Esophagus muscularis mucosa (tissue), 3 donors: ENCODE results near the gene DNAH6.
"Not testable (repeated sequence)": the region's sequence is repeated elsewhere in the genome, so short reads cannot be mapped to it uniquely, and the experiment has no call there.

ENCODE experiments used
- POLR2A ChIP-seq: fragments of 450-650 bp; IDR thresholded peaks from one replicate; pipeline ENCODE4 v1.6.1; 2017; ENCODE audit warnings: antibody characterized with exemption, moderate library complexity, mild to moderate bottlenecking, low read depth
- POLR2AphosphoS5 ChIP-seq, 2 donors: sonication (generic); formaldehyde crosslinking; IDR thresholded peaks; one replicate each; pipeline ENCODE4 v1.6.1; 2017; ENCODE audit warnings: antibody characterized with exemption in 2 of 2
- TF ChIP-seq, protein P1 (sequence below), 3 experiments: fragments of 200-600 bp in 2 of 3; fragments of 450-650 bp in 1 of 3; sonication (generic) in 2 of 3; IDR thresholded peaks; one replicate each; pipeline ENCODE4 v1.5.1; 2017 to 2019; ENCODE audit warnings: antibody characterized with exemption in 3 of 3, mild to moderate bottlenecking in 2 of 3, moderate library complexity in 1 of 3

DNA sequence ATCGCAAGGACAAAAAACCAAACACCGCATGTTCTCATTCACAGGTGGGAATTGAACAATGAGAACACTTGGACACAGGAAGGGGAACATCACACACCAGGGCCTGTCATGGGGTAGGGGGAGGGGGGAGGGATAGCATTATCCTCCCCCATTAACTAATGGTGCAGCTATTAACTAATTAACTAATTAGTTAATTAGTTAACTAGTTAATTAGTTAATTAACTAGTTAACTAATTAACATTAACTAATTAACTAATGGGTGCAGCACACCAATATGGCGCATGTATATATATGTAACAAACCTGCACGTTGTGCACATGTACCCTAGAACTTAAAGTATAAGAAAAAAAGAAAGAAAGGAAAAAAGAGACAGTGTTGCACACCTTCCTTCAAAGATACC lies 352.0 kb downstream of the DNAH6 start:
- not testable (repeated sequence) for TF ChIP-seq POLR2A; POLR2AphosphoS5 (IDR thresholded peaks at IDR 0.05)
- TF ChIP-seq, protein P1, sequence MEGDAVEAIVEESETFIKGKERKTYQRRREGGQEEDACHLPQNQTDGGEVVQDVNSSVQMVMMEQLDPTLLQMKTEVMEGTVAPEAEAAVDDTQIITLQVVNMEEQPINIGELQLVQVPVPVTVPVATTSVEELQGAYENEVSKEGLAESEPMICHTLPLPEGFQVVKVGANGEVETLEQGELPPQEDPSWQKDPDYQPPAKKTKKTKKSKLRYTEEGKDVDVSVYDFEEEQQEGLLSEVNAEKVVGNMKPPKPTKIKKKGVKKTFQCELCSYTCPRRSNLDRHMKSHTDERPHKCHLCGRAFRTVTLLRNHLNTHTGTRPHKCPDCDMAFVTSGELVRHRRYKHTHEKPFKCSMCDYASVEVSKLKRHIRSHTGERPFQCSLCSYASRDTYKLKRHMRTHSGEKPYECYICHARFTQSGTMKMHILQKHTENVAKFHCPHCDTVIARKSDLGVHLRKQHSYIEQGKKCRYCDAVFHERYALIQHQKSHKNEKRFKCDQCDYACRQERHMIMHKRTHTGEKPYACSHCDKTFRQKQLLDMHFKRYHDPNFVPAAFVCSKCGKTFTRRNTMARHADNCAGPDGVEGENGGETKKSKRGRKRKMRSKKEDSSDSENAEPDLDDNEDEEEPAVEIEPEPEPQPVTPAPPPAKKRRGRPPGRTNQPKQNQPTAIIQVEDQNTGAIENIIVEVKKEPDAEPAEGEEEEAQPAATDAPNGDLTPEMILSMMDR (IDR thresholded peaks at IDR 0.05): not testable (repeated sequence)
